ENCODE measurements around the gene STOM.

Gene STOM

DNA sequence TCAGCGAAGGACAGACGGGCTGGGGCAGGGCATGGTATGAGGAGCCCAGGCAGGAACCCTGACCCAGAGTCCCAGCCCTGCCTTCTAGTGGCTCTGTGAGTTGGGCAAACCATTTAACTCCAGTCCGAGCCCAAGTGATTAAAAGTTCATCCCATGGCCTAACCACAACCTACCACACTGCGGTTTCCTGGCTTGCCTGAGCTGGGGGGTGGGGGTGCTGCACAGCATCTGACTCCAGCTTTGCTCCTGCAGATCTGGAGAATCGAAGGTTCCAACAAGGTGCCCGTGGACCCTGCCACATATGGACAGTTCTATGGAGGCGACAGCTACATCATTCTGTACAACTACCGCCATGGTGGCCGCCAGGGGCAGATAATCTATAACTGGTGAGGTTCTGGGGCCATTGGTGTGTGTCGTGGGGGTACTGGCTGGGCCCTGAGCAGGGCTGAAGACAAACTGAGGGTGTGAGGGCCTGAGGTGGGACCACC lies 49.0 kb downstream of the STOM start:
- peak; percentile 53 for DNase-seq (ENCODE audit: low read depth)

DNA sequence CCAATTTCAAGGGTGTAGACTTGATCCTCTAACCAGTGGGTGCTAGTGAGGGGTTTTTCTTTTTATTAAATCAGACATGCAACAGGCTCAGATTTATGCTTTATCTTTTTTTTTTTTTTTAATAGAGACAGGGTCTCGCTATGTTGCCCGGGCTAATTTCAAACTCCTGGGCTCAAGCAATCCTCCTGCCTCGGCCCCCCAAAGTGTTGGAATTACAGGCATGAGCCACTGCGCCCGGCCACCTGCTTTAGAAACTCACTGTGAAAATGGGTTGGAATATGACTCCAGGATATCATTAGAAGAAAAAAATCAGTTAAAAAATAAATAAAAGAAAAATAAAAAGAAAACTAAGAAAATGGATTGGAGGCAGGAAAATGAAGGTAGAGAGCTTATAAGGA lies 50.7 kb downstream of the STOM start:
- DNase-seq (ENCODE audit: low read depth): no peak

DNA sequence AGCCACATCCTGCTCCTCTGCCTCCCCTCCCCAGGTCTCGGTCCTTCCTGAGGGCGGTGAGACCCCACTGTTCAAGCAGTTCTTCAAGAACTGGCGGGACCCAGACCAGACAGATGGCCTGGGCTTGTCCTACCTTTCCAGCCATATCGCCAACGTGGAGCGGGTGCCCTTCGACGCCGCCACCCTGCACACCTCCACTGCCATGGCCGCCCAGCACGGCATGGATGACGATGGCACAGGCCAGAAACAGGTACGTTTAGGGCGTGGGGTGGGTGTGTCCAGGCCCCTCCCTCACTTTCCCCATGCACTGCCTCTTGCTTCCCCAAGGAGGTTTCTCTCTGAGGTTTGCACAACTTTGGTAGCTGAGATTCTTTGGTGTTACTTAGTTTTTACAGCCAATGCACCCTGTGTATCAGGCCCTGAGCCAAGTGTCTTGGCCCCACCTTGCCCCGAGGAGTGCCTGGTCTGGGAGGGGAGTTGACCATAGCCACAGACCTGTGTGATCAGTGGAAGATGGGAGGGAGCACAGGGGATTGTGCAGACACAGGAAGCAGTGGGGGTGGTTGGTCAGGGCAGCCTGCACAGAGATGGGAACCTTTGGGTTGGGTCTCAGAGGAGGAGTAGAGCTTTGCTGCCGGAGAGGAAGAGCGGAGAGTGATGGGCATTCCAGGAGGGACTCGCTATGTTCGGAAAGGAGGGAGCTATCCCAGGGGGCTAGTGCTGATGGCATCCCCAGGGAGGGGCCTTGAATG lies 51.2 kb downstream of the STOM start:
- no peak for DNase-seq (ENCODE audit: low read depth)

DNA sequence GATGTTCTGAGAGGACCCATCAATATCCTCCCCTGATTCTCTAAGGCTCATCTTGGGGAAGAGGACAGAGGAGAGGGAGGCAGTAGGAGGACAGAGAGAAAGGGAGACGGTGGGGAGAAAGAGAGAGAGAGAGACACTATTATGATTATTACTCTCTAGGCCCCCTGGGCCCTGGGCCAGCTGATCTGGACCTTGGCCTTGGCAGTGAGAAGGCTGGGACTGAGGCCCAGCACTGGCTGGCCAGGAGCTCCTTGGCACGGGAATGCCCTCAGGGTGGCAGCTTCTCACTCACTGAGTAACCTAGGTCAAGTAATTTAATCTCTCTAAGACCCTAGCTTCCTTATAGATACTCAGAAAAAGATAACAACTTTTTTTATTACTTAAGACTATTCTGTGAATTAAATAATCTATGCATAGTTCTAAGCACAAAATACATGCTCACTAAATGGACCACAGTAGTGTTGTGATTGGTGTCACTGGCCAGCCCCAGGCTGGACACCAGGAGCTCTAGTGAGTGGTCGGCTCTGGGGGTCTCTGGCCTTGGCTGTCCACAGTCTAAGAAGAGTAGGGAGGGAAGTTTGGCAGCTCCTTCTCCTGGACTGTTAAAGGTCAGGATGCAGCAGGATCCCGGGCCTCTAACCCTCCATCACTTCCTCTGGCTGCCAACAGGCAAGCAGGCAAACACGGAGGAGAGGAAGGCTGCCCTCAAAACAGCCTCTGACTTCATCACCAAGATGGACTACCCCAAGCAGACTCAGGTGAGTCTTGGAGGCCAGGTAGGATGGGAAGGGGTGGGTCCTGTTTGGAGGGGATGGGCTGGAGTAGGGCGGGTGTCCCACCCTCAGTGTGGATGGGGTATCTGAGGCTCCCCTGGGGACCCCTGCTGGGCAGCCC lies 52.1 kb downstream of the STOM start:
- DNase-seq (ENCODE audit: low read depth): no peak

DNA sequence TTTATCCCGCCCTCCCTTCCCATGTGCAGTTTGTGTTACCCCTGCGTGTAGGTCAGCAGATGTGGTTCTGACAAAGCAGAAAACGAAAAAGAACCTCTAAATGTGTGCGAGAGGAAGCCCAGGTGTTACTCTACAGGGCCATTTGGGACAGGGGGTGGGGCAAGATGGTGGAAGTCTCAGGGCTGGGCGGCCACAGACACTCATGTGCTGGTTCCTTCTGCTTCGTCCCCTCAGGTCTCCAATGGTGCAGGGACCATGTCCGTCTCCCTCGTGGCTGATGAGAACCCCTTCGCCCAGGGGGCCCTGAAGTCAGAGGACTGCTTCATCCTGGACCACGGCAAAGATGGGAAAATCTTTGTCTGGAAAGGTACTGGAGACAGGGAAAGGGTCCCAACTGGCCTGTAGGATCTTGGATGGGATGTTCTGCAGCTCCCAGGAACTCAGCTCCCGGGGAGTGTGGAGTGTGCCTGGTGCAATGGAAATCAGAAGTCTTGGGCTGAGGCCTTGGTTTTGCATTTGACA lies 53.1 kb downstream of the STOM start:
- no peak for DNase-seq (ENCODE audit: low read depth)

DNA sequence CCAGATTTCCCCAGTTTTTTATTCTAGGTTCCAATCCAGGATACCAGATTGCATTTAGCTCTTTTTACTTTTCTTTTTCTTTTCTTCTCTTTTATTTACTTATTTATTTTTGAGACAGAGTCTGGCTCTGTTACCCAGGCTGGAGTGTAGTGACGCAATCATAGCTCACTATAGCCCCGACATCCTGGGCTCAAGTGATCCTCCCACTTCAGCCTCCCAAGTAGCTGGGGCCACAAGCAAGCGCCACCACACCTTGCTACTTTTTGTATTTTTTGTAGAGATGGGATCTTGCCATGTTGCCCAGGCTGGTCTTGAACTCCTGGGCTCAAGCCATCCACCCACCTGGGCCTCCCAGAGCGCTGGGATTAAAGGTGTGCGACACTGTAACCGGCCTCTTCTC lies 53.7 kb downstream of the STOM start:
- DNase-seq (ENCODE audit: low read depth): no peak

DNA sequence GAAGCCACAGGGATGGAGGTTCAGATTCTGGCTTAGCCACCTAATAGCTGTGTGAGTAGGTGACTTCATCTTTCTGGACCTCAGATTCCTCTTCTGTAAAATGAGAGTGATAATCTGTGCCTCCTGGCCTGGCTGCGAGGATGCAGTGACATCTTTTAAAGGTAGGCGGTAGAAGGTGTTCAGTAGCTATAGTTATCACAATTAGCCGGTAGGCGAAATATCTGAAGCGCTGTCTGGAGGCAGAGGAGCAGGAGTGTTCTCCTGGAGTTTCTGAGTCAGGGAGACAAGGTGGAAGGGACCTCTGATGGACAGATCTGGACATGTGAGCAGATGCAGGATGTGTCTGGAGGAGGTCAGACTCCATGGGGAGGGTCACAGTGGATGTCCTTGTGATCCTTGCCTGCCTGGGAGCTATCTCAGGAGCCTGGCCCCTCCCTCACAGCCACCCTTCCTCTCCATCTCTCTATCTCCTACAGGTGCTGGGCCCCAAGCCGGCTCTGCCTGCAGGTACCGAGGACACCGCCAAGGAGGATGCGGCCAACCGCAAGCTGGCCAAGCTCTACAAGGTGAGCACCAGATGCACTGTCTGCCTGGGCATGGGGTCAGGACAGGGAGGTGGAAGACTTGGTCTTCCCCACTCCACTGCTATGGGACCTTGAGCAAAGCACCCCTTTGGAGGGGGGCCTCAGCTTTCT lies 56.4 kb downstream of the STOM start:
- no peak for DNase-seq (ENCODE audit: low read depth)

DNA sequence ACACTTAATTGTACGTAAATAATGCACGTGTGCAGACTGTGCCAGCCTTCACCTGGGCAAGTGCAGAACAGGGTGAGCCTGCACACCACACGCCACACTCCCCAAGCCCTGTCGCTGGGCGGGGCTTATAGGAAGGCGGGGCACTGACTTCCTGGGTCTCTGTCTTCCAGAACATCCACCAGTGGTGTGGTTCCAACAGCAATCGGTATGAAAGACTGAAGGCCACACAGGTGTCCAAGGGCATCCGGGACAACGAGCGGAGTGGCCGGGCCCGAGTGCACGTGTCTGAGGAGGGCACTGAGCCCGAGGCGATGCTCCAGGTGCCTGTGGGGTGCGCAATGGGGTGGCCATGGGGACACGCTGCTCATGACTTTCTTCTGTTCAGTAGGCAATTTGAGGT lies 57.9 kb downstream of the STOM start:
- no peak for DNase-seq (ENCODE audit: low read depth)

DNA sequence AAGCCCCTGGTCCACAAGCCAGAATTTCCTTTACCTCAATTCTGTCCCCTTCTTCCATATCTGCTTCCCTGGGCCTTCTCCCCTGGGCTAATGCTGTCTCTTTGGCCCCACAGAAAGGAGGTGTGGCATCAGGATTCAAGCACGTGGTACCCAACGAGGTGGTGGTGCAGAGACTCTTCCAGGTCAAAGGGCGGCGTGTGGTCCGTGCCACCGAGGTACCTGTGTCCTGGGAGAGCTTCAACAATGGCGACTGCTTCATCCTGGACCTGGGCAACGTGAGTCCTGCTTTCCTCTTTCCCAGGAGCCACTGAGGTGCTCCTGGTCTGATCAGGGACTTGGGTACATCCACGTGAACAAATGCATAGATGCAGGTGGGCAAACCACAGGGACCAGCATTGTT lies 59.5 kb downstream of the STOM start:
- DNase-seq (ENCODE audit: low read depth): no peak

DNA sequence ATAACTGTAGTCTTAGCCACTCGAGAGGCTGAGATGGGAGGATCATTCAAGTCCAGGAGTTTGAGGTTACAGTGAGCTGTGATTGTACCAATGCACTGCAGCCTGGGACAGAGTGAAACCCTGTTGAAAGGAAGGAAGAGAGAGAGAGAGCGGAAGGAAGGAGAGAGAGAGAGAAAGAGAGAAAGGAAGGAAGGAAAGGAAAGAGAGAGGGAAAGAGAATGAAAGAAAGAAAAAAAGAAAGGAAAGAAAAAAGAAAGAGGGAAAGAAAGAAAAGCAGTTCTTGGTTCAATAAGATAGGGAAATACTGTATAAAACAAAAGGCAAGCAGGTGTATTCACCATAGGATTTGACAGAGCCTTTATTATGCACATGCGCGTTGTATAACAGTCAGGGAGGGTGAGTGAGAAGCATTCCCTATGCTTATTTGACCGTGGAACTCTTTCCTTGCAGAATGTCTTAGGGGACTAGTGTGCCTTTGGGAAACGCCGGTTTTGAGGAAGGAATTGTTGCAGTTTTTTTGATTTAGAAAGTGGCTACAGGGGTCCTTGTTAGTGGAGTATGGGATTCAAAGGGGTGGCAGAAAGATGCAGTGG lies 60.1 kb downstream of the STOM start:
- DNase-seq (ENCODE audit: low read depth): no peak

DNA sequence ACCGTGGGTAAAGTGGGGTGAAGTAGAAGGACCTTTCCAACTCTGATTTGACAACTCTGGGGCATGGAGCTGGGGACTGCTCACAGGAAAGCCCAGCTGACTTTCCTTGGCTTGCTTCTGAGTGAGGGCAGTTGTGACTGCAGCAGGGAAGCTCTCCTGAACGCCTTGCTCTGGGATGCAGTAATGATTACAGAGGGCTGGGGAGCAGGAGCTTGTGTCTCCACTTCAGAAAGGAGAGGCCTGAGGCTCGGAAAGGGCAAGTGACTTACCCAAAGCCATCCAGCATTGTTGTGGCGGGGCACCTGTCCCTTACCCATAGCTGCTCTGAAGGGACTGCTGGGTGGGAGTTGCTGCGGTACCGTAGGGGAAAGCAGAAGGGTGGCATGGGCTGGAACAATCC lies 60.9 kb downstream of the STOM start:
- no peak for DNase-seq (ENCODE audit: low read depth)

DNA sequence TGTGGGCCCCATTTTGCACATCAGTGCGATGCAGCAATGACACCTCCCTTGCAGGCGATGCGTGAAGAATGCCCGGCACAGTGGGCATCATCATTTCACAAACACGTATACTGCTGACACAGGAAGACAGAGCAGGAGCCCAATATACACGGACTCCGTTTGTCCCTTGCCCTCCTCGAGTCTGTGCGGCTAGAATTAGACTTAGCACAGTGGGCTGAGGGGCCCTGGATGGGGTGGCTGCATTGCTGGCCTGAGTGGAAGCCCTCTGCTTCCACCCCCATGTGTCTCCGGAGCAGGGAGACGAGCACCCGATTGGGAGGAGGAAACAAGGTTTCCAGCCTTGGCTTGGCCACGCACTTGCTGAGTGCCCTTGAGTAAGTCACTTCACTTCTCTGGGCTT lies 61.3 kb downstream of the STOM start:
- DNase-seq (ENCODE audit: low read depth): no peak

DNA sequence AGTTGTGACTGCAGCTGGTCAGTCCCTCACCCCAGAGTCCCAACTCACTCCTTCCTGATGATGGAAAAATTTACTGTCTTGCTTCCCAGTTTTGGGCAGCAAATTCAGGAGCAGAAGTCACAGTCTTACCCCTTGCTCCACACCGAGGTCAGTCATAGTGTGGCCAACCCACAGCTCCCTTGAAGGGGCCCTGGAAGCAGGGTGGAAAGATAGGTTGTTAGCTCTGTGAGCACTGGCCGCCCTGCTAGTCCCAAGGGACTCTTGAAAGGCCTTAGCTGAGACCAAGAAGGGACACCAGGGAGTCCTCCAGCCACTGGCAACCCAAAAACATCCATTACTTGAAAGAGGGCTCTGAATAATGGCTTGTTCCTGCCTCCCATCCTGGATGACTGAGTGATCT lies 62.1 kb downstream of the STOM start:
- no peak for DNase-seq (ENCODE audit: low read depth)

DNA sequence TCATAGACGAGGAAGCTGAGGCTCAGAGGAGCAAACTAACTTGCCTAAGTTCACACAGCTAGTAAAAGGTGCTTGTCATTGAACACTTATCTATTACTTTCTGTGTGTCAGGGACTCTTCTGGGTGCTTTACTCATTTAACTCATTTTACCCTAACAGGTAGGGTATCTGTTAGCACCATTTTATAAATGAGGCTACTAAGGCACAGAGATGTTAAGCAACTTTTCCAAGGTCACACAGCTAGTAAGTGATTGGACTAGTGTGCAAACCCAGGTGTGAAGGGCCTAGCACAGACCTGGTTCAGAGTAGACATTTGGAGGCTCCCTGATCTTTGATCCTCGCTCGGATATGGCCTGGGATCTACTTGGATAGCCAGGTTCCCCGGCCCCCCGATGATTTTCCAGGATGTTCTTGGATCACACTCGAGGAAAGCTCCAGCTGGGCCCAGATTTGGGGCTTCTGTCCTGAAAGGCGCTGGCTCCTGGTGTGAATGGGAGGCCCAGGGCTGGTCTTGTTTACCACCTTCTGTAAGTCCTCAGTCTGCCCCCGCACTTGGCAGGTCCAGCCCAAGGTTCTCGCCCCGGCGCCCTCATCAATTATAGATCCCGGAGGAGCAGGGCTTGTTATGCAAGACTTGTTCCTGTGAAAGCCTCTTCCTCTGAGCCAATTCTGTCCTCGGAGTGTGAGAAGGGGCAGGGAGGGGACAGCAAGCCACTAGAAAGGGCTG lies 64.6 kb downstream of the STOM start:
- no peak for DNase-seq (ENCODE audit: low read depth)

DNA sequence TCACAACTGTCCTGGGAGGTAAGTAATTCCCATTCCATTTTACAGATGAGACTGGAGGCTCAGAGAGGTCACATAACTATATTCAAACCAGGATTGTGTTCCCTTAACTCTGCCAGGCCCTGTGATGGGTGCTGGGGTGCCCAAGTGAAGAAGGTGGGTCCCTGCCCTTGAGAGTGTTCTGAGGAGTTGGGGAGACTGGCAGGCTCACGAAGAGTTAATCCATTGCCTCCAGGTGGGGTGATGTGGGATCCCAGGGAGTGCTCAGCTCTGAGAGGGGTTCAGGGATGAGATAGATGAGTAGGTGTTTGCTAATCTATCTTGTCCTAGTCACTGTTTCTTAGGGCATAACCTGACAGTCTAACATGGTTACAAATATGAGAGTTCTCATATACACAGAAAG lies 65.3 kb downstream of the STOM start:
- DNase-seq (ENCODE audit: low read depth): no peak

DNA sequence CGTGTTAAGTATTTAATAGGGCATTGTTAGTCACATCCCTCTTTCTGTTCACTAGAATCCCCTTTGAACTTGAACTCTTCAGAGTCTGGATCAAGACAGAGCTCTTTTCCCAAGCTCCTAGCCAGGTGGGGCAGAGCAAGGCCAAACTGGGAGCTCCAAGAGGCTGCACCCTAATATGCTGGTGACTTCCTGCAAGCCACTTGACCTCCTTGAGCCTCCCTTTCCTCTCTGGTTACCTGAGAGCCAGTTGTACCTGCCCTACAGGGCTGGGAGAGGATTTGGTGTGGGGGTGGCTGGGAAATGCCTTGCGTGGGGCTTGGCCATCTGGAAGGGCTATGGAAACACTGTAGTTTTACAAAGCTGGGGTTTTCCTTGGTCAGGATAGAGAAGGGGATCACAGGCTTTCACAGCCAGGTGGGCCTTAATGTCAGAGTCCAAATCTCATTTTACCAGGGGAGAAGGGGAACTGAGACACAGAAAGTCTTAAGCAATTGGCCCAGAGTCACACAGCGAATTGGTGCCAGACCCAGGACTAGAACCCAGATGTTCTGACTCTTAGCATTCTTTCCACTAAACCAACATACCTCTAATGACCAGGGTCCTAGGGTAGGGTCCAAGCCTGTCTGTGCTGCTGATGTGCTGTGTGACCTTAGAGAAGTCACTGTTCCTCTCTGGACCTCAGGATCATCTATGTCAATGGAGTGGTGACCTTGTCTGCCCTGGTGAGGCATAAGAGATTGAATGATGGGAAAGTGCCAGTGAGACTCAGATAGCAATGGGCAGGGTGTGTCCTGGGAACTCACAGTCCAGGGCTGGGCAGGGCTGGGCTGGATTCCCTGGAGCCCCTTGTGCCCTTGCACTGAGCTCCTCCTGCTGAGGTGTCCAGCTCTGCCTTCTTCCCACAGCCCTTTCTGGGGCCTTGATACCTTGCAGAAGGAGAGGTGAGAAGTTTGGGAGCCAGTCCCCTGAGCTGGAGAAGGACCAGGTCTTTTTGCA lies 66.3 kb downstream of the STOM start:
- DNase-seq (ENCODE audit: low read depth): no peak

DNA sequence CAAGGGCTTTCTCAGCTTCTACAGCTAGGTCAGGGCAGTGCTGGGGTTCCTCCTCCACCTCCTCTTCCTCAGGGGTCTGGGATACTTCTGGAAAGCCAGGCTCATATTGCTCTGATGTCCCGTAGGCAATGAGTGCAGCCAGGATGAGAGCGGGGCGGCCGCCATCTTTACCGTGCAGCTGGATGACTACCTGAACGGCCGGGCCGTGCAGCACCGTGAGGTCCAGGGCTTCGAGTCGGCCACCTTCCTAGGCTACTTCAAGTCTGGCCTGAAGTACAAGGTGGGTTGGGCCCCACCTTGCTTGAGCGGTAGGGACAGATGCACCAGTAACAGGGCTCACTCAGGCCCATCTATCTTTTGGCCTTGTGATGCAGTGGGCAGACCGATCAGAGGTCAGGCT lies 67.3 kb downstream of the STOM start:
- DNase-seq (ENCODE audit: low read depth): no peak

DNA sequence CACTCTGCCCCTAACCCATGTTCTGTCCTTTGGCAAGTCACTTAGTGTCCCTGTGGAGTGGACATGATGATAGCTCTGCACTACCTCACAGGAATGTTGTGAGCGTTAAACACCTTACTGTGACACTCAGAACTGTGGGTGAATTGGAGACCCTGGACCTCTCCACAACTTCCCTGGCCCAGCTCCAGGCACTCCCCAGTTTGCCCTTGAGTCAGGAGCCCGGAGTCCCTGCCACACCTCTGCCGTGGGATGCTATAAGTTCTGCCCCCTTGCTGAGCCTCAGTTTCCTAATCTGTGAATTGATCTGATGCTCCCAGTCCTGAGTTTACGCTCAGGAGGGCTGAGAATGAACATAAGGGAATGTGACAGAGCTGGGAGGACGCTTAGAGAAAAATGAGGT lies 67.7 kb downstream of the STOM start:
- DNase-seq (ENCODE audit: low read depth): no peak

DNA sequence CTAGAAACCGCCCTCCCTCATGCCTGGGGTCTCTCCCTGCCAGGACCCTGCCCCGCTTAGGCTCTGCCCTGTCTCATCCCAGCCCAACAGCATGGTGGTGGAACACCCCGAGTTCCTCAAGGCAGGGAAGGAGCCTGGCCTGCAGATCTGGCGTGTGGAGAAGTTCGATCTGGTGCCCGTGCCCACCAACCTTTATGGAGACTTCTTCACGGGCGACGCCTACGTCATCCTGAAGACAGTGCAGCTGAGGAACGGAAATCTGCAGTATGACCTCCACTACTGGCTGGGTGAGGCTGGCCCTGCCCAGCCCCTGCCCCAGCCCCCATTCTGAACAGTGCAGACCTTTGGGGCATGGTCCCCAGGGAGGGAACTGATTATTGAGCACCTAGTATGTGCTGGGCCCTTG lies 68.2 kb downstream of the STOM start:
- no peak for DNase-seq (ENCODE audit: low read depth)

Data from non-pigmented ciliary epithelial cell (primary cell).